ENCODE data around the gene GMDS. TPM values are rescaled to one million over a fixed set of nuclear protein-coding genes. Genes with fewer than 3 reads are reported as not detected.

Gene GMDS
- total and polyA plus RNA-seq, 2 experiments from 2014 or later = 30.1 to 36.5 TPM

DNA sequence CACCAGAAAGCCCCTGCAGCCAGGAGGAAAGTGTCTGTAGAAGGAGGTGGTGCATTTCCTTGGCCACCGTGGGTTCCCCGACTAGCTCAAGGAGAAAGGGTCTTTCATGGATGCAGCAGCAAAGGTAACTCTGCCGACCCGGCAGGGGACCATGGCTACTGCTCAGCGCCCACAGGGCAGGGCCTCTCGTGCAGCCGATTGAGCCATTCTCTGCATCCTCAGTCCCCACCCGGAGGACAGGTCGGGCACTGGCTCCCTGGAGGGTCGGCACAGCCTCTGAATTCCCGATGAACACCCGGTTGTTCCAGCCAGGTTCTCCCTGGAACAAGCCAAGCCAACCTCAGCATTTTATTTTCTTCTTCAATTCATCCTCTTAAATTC is 659.7 kb downstream of the GMDS start (continued):
- TF ChIP-seq REST (IDR thresholded peaks at IDR 0.05; ENCODE audit: unreplicated experiment) (no peak), POLR2AphosphoS5 (IDR thresholded peaks at IDR 0.05; ENCODE audit: low read depth) (no peak)

DNA sequence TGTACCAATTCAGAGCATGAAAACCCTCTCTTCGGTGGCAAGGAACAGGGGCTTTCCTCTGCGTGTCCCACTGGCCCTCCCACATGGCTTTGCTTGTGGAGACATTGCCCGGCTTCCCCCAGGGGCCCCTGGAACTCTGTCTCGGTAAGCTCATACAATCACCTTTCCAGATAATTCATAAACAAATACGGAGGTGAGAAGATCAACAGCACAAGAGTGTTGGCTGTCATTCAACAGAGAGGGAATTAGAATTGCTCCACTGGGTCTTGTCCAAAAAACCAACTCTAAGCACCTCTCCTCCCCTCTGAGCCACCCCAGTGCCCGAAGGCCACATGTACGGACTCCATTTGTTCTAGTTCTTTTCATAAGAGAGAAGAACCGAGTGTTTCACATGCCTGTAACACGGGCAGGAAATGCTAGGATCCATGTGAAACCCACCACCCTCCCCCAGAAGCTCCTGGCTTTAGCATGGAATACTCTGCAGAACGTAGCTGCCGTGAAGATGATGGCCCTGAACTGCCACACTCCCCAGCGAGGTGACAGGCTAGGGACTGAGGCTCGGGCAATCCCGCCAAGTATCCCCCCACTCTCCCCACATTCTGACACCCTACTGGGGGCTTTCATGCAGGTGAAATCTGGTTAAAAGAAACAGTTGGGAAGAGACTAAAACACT is 660.3 kb downstream of the GMDS start:
- Mint-ChIP-seq H3K27me3 (ENCODE audit: insufficient read depth, low read depth, poor library complexity) (peaks cover 8% of the 10 kb centered on the region), H3K9me3 (no peaks in the 10 kb centered on the region), H3K27ac (no peak overlapping the region), H3K4me3 (no peak overlapping the region), H3K36me3 (ENCODE audit: low read depth) (no peaks in the 10 kb centered on the region), H3K4me1 (no peaks in the 10 kb centered on the region)
- Histone ChIP-seq H3K27ac (ENCODE audit: low read depth) (no peak overlapping the region), H4K20me1 (replicated peaks; ENCODE audit: insufficient read depth) (no peaks in the 10 kb centered on the region), H3K9me2 (ENCODE audit: insufficient read depth) (peaks cover 4% of the 10 kb centered on the region; the same call in 1 of the 2 replicates), H3K4me2 (no peak overlapping the region), H3K36me3 (ENCODE audit: insufficient read depth) (no peaks in the 10 kb centered on the region), H2AFZ (no peak overlapping the region; the same call in 1 of the 2 replicates), H3K4me3 (no peak overlapping the region), H3K79me2 (replicated peaks; ENCODE audit: insufficient read depth) (no peaks in the 10 kb centered on the region), H3K27me3 (ENCODE audit: insufficient read depth) (no peaks in the 10 kb centered on the region), H3F3A (replicated peaks; ENCODE audit: low read depth) (no peaks in the 10 kb centered on the region), H3K4me1 (ENCODE audit: insufficient read depth) (no peaks in the 10 kb centered on the region)
- DNase-seq (ENCODE audit: low spot score) (no peak), ATAC-seq (no peak)
- TF ChIP-seq, protein P1, sequence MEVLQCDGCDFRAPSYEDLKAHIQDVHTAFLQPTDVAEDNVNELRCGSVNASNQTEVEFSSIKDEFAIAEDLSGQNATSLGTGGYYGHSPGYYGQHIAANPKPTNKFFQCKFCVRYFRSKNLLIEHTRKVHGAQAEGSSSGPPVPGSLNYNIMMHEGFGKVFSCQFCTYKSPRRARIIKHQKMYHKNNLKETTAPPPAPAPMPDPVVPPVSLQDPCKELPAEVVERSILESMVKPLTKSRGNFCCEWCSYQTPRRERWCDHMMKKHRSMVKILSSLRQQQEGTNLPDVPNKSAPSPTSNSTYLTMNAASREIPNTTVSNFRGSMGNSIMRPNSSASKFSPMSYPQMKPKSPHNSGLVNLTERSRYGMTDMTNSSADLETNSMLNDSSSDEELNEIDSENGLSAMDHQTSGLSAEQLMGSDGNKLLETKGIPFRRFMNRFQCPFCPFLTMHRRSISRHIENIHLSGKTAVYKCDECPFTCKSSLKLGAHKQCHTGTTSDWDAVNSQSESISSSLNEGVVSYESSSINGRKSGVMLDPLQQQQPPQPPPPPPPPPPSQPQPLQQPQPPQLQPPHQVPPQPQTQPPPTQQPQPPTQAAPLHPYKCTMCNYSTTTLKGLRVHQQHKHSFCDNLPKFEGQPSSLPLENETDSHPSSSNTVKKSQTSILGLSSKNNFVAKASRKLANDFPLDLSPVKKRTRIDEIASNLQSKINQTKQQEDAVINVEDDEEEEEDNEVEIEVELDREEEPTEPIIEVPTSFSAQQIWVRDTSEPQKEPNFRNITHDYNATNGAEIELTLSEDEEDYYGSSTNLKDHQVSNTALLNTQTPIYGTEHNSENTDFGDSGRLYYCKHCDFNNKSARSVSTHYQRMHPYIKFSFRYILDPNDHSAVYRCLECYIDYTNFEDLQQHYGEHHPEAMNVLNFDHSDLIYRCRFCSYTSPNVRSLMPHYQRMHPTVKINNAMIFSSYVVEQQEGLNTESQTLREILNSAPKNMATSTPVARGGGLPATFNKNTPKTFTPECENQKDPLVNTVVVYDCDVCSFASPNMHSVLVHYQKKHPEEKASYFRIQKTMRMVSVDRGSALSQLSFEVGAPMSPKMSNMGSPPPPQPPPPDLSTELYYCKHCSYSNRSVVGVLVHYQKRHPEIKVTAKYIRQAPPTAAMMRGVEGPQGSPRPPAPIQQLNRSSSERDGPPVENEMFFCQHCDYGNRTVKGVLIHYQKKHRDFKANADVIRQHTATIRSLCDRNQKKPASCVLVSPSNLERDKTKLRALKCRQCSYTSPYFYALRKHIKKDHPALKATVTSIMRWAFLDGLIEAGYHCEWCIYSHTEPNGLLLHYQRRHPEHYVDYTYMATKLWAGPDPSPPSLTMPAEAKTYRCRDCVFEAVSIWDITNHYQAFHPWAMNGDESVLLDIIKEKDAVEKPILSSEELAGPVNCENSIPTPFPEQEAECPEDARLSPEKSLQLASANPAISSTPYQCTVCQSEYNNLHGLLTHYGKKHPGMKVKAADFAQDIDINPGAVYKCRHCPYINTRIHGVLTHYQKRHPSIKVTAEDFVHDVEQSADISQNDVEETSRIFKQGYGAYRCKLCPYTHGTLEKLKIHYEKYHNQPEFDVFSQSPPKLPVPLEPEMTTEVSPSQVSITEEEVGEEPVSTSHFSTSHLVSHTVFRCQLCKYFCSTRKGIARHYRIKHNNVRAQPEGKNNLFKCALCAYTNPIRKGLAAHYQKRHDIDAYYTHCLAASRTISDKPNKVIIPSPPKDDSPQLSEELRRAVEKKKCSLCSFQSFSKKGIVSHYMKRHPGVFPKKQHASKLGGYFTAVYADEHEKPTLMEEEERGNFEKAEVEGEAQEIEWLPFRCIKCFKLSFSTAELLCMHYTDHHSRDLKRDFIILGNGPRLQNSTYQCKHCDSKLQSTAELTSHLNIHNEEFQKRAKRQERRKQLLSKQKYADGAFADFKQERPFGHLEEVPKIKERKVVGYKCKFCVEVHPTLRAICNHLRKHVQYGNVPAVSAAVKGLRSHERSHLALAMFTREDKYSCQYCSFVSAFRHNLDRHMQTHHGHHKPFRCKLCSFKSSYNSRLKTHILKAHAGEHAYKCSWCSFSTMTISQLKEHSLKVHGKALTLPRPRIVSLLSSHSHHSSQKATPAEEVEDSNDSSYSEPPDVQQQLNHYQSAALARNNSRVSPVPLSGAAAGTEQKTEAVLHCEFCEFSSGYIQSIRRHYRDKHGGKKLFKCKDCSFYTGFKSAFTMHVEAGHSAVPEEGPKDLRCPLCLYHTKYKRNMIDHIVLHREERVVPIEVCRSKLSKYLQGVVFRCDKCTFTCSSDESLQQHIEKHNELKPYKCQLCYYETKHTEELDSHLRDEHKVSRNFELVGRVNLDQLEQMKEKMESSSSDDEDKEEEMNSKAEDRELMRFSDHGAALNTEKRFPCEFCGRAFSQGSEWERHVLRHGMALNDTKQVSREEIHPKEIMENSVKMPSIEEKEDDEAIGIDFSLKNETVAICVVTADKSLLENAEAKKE (CRISPR knock-in tag; IDR thresholded peaks at IDR 0.05) = no peak
- TF ChIP-seq EZH2 (IDR thresholded peaks at IDR 0.05; ENCODE audit: low read depth, unreplicated experiment) (no peak), EZH2phosphoT487 (IDR thresholded peaks at IDR 0.05; ENCODE audit: unreplicated experiment) (no peak), CTCF (conservative IDR thresholded peaks at IDR 0.05; ENCODE audit: low read depth in 2 of 2) (no peak), JUNB (IDR thresholded peaks at IDR 0.05; ENCODE audit: unreplicated experiment) (no peak)
